Left cardiac atrium (tissue), 4 donors: ENCODE results near the gene PSG7. TPM values are rescaled to one million over a fixed set of nuclear protein-coding genes. Genes with fewer than 3 reads are reported as not detected.
"Not testable (repeated sequence)": the region's sequence is repeated elsewhere in the genome, so short reads cannot be mapped to it uniquely, and the experiment has no call there.

Source experiments
- ATAC-seq, 2 donors: fragments of 200-7000 bp; cut with Tn5 transposase; one replicate each; pipeline ENCODE4 v1.9.1; 2020; ENCODE audit warnings: mild to moderate bottlenecking in 2 of 2, moderate library complexity in 2 of 2
- DNase-seq: peaks from one replicate; pipeline ENCODE4 v3.0.0-alpha.2; 2020
- intact Hi-C, 2 donors: fragments of 100-400 bp; cut with DNase I; formaldehyde crosslinking; loops; one replicate each; pipeline versions ENCODE4 v1.14.1 to v1.15.1; 2022 to 2023
- long read RNA-seq: library from polyadenylated mRNA; unstranded; transcript quantifications from one replicate; pipeline ENCODE4 v2.0.0, GENCODE V29; 2021
- total RNA-seq, 2 donors: library from RNA; stranded (reverse); fragmentation: NEBNext Ultra II Directional; extraction: Animal tissue kit (Norgen Biotek cat#: 25700); gene quantifications; one replicate each; pipeline ENCODE4 v1.2.1, GENCODE V29; 2021
- donor health status: DM: no; HTN: yes; CAD: no.
- donor health status: DM: no; HTN: yes; CAD: no; lungs with severe emphysema.
- donor health status: DM: yes; HTN: yes; CAD: no.
- donor health status: Dilated cardiomyopathy.

PSG7 gene
- total RNA-seq: not detected
- long read RNA-seq: 0 reads

DNA sequence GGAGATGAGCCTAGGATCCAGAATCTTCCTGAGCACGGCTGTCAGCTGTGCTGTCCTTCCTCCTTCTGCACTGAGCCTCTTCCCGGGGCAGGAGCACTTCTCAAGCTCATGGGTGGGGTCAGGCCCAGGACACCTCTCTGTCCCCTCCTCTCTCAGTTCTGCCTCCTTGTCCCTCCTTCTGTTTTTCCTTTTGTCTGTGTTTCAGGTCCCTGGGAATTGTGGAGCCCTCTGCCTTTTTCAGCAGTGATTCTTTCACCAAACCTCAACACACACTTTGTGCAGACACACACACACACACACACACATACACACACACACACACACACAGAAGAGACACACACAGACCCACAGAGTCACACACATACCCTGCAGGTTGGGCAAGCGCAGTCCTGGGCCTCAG lies at the start of gene PSG7:
TSS of gene PSG7 (minus strand) at position 101 of the 400 bp plus-strand sequence. CDS start 131 bp downstream, outside the sequence.
- intact Hi-C loops, ATAC-seq: not testable (repeated sequence)

DNA sequence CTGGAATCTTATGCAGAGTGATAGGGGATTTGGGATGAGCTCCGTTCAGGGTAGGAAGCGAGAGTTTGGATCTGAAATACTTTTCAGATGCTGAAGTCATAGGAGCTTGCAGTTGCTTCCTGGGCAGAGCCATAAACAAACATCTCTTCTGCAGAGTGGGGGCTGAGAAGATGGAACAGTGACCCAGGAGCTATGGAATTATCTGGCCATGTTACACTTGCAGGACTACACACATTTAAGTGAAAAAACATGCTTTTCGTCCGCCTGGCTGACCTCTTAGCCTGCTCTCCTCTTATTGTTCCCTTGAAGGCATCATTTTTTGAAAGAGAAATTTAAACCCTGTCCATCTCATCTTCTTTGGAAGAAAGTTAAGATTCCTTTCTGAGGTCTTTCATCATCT lies 48.6 kb upstream of the PSG7 start:
- no peak for ATAC-seq
- intact Hi-C loops: no loop called here
- DNase-seq: no peak

More for the DNA sequence above, at the start of gene PSG7:
- DNase-seq: not testable (repeated sequence)

DNA sequence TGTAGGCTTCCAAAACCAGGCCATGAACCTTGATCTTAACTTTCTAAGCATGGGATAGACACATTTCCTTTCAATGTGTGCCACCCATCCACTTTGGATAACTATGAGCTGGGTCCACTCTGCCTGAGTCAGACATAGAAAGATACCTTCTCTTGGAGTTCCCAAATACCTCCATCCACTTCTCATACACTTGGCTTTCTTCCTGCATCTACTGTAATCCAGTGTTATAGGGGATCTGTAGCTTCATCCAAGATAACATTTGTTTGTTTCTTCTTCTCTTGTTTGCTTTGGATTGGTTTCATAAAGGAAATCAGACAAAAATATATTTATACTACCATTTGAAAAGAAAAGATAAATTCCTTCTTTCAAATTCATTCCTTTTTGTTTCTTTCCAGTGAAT lies 45.1 kb upstream of the PSG7 start:
- intact Hi-C loops, DNase-seq, ATAC-seq: not testable (repeated sequence)

DNA sequence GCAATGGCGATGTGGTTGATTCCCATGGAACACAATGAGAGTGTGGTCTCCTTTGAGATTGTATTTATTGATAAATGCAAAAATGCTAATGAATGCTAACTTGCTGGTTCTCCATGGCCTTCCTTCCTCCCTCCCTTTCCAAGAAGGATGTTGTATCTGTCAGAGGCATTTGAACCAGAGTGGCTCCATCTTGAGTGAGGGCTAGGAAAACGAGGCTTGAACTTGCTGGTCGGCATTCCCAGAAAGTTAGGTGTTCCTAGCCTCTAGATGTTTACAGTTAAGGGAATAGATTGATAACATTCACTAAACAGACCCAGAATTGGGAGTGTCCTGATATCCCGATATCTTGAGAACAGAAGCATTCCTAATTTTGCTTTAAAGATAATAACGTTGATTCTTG lies 34.4 kb upstream of the PSG7 start:
- DNase-seq, intact Hi-C loops, ATAC-seq: not testable (repeated sequence)

DNA sequence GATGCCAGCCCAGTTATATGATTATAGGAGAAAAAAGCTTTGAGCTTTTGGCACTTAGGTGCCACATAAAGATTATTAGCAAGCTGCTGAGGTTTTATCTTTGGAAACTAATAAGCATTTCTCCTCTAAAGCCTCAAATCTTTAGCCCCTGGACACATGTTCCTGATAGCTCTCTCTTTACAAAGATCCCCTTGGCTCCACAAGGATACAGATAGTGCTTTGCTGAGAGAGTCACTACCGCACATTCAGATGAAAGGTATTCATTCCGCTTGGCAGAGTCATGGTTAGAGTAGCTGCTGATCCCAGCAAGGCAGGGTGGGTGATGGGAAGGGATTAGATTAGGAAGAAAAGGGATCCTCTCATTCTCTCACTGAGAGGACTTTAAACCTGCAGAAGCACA lies 28.2 kb upstream of the PSG7 start:
- ATAC-seq: no peak
- intact Hi-C loops: no loop called here
- no peak for DNase-seq

DNA sequence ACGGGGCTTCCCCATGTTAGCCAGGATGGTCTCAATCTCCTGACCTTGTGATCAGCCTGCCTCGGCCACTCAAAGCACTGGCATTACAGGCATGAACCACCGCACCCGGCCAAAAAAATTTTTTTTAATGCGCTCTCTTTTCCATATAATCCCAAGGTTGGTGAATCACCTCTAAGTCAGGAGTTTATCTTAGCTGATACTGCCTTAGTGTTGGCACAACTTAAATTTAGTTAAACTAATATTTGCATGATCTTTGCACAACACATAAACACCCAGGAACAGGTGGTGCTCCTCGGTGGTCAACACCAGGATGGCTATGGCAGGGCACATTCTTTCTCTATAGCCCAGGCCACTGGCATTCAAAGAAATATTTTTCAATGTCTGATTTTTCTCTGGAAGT lies 24.1 kb upstream of the PSG7 start:
- intact Hi-C loops: no loop called here
- no peak for ATAC-seq

DNA sequence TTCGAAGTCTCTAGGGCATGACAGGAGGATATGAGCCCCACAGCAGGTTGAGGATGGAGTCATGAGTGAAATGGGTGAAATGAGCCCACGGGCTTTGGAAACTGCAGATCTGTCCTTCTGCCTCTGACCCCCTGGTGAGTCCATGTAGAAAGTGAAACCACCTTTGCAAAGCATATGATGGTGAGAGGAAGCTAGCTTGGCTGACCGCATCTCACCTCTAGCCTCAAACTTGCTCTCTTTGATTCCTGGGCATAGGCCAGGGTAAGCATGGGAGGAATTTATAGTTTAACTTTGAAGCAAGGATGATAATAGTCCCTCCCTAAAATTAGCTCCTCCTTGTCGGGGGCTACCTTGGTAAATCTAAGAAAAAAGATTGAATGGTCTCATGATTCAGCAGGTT lies 15.1 kb upstream of the PSG7 start:
- DNase-seq, intact Hi-C loops, ATAC-seq: not testable (repeated sequence)

More for the DNA sequence above, 24.1 kb upstream of the PSG7 start:
- DNase-seq: no peak

DNA sequence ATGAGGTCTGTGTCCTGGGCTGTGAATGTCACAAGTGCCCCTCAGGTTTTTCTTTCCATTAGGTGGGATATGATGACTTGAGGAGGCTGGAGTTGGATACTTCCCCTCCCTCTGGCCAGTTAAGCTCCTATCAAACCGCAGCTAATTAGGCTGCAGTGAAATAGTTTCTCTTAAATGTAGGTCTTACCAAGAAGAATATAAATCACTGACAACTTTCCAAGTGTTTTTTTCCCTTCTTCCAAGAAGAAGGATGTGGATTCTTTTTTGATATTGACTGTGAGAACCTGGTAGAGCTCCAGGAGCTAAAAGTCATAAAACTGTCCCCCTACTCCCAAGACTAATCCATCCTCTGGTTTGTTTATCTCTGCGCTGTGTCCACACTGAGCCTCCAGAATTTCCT lies 14.5 kb upstream of the PSG7 start:
- DNase-seq, ATAC-seq, intact Hi-C loops: not testable (repeated sequence)

DNA sequence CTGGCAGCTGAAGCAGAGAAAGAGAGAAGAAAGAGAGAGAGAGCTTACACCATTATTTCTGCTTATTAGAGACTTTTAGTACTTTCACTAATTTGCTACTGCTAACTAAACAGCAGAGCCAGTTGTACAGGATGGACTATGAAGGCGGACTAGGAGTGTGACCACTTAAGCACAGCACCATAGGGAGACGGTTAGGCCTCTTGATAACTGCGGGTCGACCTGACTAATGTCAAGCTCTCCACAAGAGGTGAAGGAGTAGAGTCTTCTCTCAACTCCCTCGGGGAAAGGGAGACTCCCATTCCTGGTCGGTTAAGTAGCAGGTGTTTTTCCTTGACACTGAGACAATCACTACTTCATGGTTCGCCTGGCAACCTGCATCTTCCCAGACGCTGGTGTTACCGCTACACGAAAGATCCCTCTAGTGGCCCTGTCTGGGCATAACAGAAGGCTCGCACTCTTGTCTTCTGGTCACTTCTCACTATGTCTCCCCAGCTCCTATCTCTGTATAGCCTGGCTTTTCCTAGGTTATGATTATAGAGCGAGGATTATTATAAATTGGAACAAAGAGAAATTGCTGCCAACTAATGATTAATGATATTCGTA lies 5.3 kb upstream of the PSG7 start:
- ATAC-seq (no peak), DNase-seq (no peak)
- intact Hi-C loops: no loop called here

DNA sequence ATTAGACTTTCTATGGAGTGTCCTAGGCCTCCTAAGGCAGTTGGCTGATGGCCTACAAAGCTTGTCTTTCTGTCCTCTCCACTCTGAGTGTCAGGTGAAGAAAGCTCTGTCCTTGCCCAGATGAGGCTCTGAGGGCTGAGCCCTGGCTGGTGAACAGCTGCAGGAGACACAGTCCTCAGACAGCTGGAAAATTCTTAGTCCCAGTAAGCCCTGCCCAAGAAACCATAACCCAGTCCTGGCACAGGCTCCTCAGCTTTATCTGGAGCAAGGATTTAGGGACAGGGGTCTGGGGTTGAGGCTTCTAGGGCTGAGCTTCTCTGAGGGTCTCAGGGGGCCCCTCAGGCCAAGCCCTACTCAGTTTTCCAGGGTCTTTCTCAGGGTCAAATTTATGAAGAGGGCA lies 2.3 kb downstream of the PSG7 start:
- intact Hi-C loops, DNase-seq, ATAC-seq: not testable (repeated sequence)

DNA sequence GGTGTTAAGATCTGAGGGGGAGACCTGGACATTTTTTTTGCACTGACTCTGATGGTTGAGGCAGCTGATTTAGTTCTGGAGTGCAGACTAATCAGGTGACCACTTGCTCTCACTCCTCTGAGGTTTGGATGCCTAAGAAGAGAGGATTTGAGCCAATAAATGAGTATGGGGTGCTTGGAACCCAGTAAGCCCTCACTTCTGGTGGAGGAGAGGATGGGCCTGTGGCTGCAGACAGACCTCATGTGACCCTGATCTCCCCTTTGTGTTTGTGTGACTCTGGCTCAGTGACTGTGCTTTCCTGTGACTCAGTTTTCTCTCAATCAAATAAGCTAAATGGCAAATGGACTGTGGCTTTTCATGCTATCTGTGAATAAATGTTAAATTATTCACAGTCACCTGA lies 2.8 kb downstream of the PSG7 start:
- DNase-seq, ATAC-seq, intact Hi-C loops: not testable (repeated sequence)

DNA sequence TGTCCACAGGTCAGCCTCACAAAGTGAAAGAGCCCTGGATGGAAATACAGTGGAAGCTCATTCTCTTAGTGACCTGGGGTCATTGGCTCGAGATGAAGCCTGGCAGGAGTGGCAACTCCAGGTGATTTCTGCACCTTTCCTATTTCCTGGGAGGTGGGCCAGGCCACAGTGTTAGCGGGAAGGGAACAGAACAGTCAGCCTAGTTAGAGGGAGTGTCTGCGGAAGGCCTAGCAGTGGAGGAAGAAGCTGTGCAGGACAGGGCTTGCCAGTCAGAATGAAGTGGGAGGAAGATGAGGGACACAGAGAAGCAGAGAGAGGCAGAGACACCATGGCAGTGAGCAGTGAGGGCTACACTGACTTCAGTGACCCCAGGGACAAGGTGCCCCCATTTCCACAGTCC lies 3.6 kb downstream of the PSG7 start:
- intact Hi-C loops: not testable (repeated sequence)

DNA sequence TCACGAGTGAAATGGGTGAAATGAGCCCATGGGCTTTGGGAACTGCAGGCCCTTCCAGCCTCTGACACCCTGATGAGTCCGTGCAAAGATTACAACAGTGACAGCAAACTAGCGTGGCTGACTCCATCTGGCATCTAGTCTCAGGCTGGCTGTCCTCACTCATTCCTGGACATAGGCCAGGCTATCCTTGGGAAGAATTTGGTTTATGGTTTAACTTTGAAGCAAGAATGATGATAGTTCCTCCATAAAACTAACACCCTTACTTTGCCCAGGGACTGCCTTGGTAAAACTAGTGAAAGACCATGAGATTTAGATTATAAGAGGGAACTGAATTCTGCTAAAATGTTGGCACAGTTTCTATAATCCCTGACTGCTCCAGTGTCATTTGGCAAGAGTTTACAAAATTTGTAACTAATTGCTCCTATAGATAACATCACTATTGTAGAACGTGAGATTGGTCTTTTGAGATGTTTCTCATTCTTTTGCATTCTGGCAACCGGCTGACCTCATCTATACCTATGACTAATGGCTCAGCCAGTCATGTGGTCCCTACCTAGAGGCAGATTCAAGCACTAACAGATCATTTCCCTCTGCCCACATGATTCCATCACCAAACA lies 4.4 kb downstream of the PSG7 start:
- DNase-seq, intact Hi-C loops, ATAC-seq: not testable (repeated sequence)

More for the DNA sequence above, 3.6 kb downstream of the PSG7 start:
- ATAC-seq, DNase-seq: not testable (repeated sequence)

DNA sequence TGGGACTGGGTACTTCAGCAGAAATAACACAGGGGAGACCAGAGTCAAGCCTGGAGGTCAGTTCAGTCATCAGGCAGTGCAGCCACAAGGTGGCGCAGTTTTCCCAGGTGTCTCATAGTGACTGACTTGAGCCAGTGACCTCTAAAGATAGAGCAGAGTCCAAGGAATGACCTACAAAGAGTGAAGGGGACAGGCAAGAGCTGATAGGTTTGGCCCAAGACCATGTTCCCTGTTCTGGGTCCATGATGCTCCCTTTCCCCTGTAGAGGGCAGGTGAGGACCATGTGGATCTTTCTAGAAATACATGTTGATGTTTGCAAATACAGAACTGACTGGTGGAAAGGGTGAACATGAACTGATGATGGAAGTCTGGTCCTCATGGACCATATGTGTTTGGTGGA lies 6.8 kb downstream of the PSG7 start:
- ATAC-seq, intact Hi-C loops: not testable (repeated sequence)

DNA sequence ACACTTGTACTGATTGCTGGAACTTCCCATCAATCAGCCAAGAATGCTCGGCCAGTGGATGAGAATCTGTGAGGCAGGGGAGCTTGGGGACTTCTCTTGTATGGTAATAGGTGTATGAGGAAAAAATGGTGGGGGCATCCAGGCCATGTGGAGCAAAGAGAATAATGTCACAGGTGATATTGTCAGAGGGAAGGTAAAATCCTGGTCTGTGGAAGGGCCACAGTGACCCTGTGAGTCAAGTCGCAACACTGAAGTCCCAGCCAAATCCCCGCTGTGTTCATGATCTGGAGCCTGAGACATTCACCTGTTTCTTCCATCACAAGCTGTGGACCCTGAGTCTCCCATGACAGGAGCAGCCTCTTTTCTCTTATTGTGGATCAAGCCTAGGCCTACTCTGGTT lies 8.1 kb downstream of the PSG7 start:
- ATAC-seq: no peak
- intact Hi-C loops: no loop called here
- no peak for DNase-seq

More for the DNA sequence above, 6.8 kb downstream of the PSG7 start:
- DNase-seq: not testable (repeated sequence)

DNA sequence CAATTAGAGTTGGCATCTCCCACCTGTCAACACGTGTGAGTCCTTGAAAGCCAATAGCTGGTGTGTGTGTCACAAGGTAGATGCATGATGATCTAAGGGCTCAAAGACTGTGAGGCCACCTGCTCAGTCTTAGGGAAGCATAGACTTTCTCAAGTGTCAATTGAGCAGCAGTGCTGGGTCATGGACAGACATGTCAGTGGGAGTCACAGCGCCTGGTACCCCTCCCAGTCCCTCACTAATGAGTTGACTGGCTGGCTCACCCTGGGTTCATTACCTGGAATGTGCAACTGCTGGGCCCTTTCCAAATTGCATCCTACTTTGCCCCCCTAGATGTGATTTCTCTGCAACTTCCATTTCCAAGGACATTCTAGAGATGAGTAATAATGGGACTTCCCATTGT lies 10.2 kb downstream of the PSG7 start:
- DNase-seq: no peak
- no peak for ATAC-seq
- intact Hi-C loops: no loop called here

DNA sequence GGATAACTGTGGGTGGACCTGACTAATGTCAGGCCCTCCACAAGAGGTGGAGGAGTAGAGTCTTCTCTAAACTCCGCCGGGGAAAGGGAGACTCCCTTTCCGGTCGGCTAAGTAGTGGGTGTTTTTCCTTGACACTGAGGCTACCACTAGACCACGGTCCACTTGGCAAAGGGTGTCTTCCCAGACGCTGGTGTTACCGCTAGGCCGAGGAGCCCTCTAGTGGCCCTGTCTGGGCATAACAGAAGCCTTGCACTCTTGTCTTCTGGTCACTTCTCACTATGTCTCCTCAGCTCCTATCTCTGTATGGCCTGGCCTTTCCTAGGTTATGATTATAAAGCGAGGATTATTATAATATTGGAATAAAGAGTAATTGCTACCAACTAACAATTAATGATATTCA lies 13.9 kb downstream of the PSG7 start:
- DNase-seq, ATAC-seq, intact Hi-C loops: not testable (repeated sequence)

DNA sequence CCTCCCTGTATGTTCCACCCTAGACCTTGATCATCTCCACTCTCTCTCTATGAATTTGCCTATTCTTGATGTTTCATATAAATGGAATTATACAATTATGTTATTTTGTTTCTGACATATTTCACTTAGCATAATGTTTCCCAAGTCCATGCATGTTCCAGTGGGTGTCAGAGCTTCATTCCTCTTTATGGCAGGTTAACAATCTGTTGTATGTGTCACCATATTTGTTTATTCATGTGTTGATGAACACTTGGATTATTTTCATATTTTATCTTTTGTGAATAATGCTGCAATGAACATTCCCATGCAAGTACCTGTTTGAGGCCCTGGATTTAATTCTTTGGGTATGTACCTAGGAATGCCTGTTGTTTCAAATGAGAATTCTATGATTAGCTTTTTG lies 16.0 kb downstream of the PSG7 start:
- ATAC-seq, intact Hi-C loops: not testable (repeated sequence)

DNA sequence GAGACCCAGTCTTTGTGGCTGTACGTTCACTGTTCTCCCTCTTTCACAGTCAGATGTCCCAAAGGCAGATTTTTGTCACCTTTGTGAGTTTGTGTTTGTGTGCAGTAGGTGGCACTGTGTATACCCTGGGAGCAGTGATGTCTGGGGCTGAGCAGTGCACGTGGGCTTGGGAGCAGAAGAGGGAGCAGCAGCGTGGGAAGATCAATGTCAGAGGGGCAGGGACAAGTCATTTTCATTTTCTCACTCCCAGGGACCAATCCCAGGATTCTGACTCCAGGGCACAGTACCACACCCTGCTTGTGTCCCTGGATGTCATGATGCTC lies 17.3 kb downstream of the PSG7 start:
- DNase-seq (no peak), ATAC-seq (no peak)
- intact Hi-C loops: no loop called here

More for the DNA sequence above, 16.0 kb downstream of the PSG7 start:
- not testable (repeated sequence) for DNase-seq

DNA sequence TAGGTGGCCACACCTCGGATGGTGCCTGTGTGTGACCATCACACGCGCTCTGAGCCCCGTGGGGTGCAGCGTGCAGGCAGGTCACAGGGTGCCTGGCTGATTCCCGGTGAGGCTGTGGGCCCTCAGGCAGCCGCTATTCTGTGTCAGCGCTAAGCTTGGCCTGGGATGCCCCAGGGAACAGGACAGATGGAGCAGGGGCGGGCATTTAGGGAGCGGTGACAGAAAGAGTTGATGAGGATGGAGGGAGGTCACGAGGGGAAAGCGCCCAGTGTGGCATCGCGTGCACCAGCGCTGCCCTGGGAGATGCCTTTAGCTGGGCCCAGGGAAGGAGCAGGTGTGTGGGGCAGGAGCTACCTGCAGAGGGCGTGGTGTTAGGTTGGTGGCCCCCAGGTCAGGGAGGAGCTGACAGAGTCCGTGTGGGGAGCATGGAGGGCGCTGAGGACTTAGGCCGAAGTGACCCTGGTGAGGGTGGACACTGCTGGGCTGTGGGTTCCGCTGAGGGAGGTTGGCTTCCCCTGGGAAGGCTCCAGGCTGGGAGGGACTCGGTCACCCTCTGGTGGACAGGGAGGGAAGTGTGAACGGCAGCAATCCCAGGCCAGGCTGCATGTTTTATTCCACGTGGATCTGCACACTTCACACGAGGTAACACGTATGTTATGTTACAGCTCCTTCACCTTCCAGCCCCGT lies 17.8 kb downstream of the PSG7 start:
- ATAC-seq, DNase-seq, intact Hi-C loops: not testable (repeated sequence)
